MCF 10A (cell line): ENCODE measurements around the gene NPTXR. TPM values are rescaled to one million over a fixed set of nuclear protein-coding genes. Genes with fewer than 3 reads are reported as not detected.
A peak's percentile ranks its signal among the peaks of the same experiment; 100 is the strongest.

ENCODE experiments used
- BruUV-seq: library from RNA; stranded (reverse); fragments of 400-500 nt; replicated peaks from 2 replicates; lab custom pipeline; 2021; lab: Mats Ljungman, UMichigan
- CTCF ChIA-PET: fragments of 300-600 bp; sonication (Branson Sonifier 250); formaldehyde crosslinking; extraction: SDS; loops from one replicate; lab custom pipeline; 2021; ENCODE audit warnings: antibody characterized with exemption, inconsistent platforms; lab: Yijun Ruan, JAX
- POLR2A ChIA-PET: fragments of 300-600, 350-650 bp; sonication (Branson Sonifier 250); formaldehyde crosslinking; extraction: SDS; loops from one replicate; lab custom pipeline; 2020; ENCODE audit warnings: antibody characterized with exemption, inconsistent platforms; lab: Yijun Ruan, JAX
- DNase-seq: peaks from one replicate; pipeline ENCODE4 v3.0.0-alpha.2; 2018; ENCODE audit not compliant: unreplicated experiment
- H3K27ac Mint-ChIP-seq: one replicate; pipeline ENCODE4 v1.8.0; 2022; ENCODE audit warnings: mild to moderate bottlenecking, low read depth, mixed read lengths; ENCODE audit not compliant: unreplicated experiment
- H3K27me3 Mint-ChIP-seq: one replicate; pipeline ENCODE4 v1.8.0; 2022; ENCODE audit warnings: mixed read lengths; ENCODE audit not compliant: insufficient read depth, unreplicated experiment
- H3K36me3 Mint-ChIP-seq: one replicate; pipeline ENCODE4 v1.8.0; 2022; ENCODE audit warnings: mild to moderate bottlenecking, moderate library complexity, mixed read lengths; ENCODE audit not compliant: insufficient read depth, unreplicated experiment
- H3K4me1 Mint-ChIP-seq: one replicate; pipeline ENCODE4 v1.8.0; 2022; ENCODE audit warnings: mixed read lengths; ENCODE audit not compliant: insufficient read depth, unreplicated experiment
- H3K4me3 Mint-ChIP-seq: one replicate; pipeline ENCODE4 v1.8.0; 2022; ENCODE audit warnings: mild to moderate bottlenecking, moderate library complexity, mixed read lengths; ENCODE audit not compliant: unreplicated experiment
- H3K9me3 Mint-ChIP-seq: one replicate; pipeline ENCODE4 v1.8.0; 2022; ENCODE audit warnings: mixed read lengths; ENCODE audit not compliant: unreplicated experiment
- intact Hi-C: fragments of 100-400 bp; cut with micrococcal nuclease; formaldehyde crosslinking; loops from 2 replicates; pipeline ENCODE4 v1.14.1; 2022
- total RNA-seq: library from RNA; stranded (reverse); gene quantifications from 2 replicates; pipeline ENCODE4 v1.2.3, GENCODE V29; 2022
- TF ChIP-seq, protein P1 (sequence below): fragments of 200-600 bp; IDR thresholded peaks from one replicate; pipeline ENCODE4 v1.8.0; 2022; ENCODE audit warnings: antibody characterized with exemption, mild to moderate bottlenecking; ENCODE audit not compliant: unreplicated experiment

The NPTXR gene
- total RNA-seq, 1 experiment from 2014 or later: 0.93 TPM

DNA sequence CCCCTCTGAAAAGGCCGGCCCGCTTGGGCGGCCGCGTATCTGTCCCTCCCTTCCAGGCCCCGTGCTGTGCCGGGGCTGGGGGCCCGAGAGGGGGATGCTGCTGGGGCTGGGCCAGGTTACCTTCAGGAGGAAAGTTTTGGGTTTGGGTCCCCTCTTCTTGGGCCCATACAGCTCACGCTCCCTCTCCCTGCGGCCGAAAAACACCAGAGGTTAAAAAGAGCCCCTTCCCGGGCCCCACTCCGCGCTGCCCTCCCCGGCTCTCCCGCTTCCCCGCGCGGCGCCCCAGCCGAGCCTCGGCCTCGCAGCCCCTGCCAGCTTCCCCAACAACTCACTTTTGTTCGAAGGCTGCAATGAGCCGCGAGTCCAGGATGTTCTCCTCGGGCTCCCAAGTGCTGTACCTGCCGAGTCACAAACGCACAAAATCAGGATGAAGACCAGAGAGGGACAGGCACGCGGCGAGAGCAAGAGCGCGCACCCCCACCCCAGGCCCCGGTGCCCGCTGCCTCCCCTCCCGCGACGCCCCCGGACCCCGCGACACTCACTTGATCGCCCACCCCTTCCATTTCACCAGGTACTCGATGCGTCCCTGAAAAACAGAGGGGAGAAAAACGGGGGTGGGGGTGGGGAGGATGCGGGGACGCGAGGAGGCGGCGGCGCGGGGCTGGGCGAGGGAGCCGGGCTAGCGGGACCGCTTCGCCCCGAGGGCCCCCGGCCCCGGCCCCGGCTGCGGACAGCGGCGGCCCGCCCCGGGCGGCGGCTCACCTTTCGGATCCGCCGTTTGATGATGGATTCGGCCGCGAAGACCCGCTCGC lies 27.7 kb upstream of the NPTXR start:
- Mint-ChIP-seq H3K27me3 (peaks cover 44% of the 10 kb centered on the region), H3K9me3 (no peaks in the 10 kb centered on the region), H3K27ac (peak overlapping the region; percentile 27), H3K4me1 (peaks cover 21% of the 10 kb centered on the region), H3K36me3 (peaks cover 5% of the 10 kb centered on the region), H3K4me3 (peak overlapping the region; percentile 82)
- intact Hi-C loops: loop anchor here (2.0 to 5.0 kb wide), 4 partner anchors 51 to 446 kb away; partner anchors contain the start of genes APOBEC3B and RPL3
- BruUV-seq: no TSS peak
- no peak for DNase-seq
- CTCF ChIA-PET: interaction anchor here (0.6 to 3.9 kb wide), 26 partner anchors 10 to 719 kb away, joined by 3 to 65 read pairs (median 4); partner anchors contain the start of gene APOBEC3C
- TF ChIP-seq, protein P1, sequence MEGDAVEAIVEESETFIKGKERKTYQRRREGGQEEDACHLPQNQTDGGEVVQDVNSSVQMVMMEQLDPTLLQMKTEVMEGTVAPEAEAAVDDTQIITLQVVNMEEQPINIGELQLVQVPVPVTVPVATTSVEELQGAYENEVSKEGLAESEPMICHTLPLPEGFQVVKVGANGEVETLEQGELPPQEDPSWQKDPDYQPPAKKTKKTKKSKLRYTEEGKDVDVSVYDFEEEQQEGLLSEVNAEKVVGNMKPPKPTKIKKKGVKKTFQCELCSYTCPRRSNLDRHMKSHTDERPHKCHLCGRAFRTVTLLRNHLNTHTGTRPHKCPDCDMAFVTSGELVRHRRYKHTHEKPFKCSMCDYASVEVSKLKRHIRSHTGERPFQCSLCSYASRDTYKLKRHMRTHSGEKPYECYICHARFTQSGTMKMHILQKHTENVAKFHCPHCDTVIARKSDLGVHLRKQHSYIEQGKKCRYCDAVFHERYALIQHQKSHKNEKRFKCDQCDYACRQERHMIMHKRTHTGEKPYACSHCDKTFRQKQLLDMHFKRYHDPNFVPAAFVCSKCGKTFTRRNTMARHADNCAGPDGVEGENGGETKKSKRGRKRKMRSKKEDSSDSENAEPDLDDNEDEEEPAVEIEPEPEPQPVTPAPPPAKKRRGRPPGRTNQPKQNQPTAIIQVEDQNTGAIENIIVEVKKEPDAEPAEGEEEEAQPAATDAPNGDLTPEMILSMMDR: no peak
- POLR2A ChIA-PET: interaction anchor here (0.7 to 2.9 kb wide), 18 partner anchors 10 to 649 kb away, joined by 3 to 16 read pairs (median 4); partner anchors contain the start of genes APOBEC3B, APOBEC3C, ATF4 and CBX7

DNA sequence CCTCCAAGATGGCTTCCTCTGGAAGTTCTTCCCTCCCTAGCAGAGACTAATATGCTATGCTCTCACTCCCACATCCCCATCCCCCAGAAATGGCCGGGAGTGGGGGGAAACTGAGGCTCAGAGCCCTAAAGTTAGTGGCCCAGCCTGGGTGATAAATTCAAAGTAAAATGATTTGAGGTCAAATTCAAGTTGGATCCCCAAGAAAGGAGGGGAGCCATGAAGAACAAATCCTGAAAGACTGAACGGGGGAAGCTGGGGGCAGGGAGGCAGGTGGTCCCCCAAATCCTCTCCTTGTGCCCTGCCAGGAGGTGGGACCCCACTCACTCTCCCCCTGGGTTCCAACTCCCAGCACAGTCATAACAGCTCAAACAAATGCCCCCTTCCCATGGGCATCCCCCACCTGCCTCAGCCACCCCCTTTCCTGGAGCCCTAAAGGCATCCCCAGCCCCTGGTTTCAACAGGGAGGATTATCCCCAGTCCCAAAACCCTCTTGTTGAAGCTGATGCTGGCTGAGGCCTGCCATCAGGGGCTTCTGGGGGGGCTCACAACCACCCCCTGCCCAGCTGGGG lies 27.0 kb upstream of the NPTXR start:
- no TSS peak for BruUV-seq
- TF ChIP-seq, protein P1: no peak
- Mint-ChIP-seq H3K36me3 (peaks cover 5% of the 10 kb centered on the region), H3K4me1 (peaks cover 21% of the 10 kb centered on the region), H3K4me3 (peak overlapping the region; percentile 82), H3K27me3 (peaks cover 37% of the 10 kb centered on the region), H3K9me3 (no peaks in the 10 kb centered on the region), H3K27ac (no peak overlapping the region)
- no peak for DNase-seq
- intact Hi-C loops: loop anchor here (1.0 to 5.0 kb wide), 5 partner anchors 51 to 446 kb away; partner anchors contain the start of genes APOBEC3B and RPL3
- ChIA-PET POLR2A (interaction anchor here (0.6 to 2.9 kb wide), 13 partner anchors 10 to 449 kb away, joined by 3 to 16 read pairs (median 5); partner anchors contain the start of genes APOBEC3C, CBX7 and RPL3), CTCF (interaction anchor here (0.6 to 3.9 kb wide), 38 partner anchors 10 to 720 kb away, joined by 3 to 65 read pairs (median 5); partner anchors contain the start of gene APOBEC3C)

DNA sequence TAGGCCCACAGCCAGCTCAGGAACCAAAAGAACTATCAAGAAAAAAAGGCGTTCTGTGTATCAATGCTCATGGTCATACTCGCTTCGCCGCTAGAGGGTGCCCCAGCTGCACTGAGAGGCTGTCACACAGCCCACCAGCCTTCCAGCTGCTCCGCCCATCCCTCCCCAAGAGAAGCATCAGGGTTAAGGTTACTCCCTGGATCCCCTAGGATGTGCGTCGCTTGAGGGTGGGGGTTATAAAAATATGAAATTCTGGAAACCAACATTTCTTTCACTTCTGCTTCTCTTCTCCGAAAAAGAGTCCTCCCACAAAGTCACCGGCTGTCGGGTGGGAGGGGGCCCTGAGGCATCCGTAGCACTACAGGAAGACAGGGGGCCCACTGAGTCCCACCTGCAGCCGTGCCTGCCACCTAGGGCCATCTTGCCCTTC lies 26.5 kb upstream of the NPTXR start:
- TF ChIP-seq, protein P1: peak; percentile 89
- DNase-seq: peak; percentile 78
- CTCF ChIA-PET: interaction anchor here (0.6 to 3.9 kb wide), 53 partner anchors 9 to 721 kb away, joined by 3 to 65 read pairs (median 5); partner anchors contain the start of genes APOBEC3C and RPL3

More for the DNA sequence above, 26.5 kb upstream of the NPTXR start:
- peaks cover 32% of the 10 kb centered on the region for H3K27me3 Mint-ChIP-seq
- BruUV-seq: no TSS peak
- POLR2A ChIA-PET: interaction anchor here (0.6 to 2.9 kb wide), 11 partner anchors 11 to 449 kb away, joined by 3 to 16 read pairs (median 4); partner anchors contain the start of genes CBX7 and RPL3
- peaks cover 9% of the 10 kb centered on the region for H3K36me3 Mint-ChIP-seq
- no peaks in the 10 kb centered on the region for H3K9me3 Mint-ChIP-seq
- intact Hi-C loops: loop anchor here (1.0 to 5.0 kb wide), 5 partner anchors 52 to 447 kb away; partner anchors contain the start of genes APOBEC3B and RPL3
- H3K4me3 Mint-ChIP-seq: peak overlapping the region; percentile 82
- H3K27ac Mint-ChIP-seq: no peak overlapping the region
- H3K4me1 Mint-ChIP-seq: peaks cover 21% of the 10 kb centered on the region
